HG02759 (cell line): Measurements from ENCODE around the gene HCFC1R1.
A peak's percentile ranks its signal among the peaks of the same experiment; 100 is the strongest.

Source experiments
- ATAC-seq: cut with Tn5 transposase; IDR thresholded peaks from one replicate; pipeline ENCODE4 v1.9.1; 2021; ENCODE audit warnings: mild to moderate bottlenecking, moderate library complexity; ENCODE audit not compliant: unreplicated experiment

The HCFC1R1 gene

GRCh38 chr16:3020604-3021448 lies 2.9 kb downstream of the HCFC1R1 start:
- no peak for ATAC-seq

GRCh38 chr16:3020247-3020603 lies 3.5 kb downstream of the HCFC1R1 start, which contains the start of gene TNFRSF12A:
TNFRSF12A (plus strand) TSS chr16:3020368; CDS start chr16:3020398, 30 bp downstream.
- peak; percentile 28 for ATAC-seq

- ATAC-seq = no peak
Measured at GRCh38 chr16:3019594-3020246, 4.0 kb downstream of the HCFC1R1 start.

- no peak for ATAC-seq
Measured at GRCh38 chr16:3017794-3018506, 5.8 kb downstream of the HCFC1R1 start, which contains the start of gene CLDN6. CLDN6 (minus strand) TSS chr16:3018183; CDS start chr16:3016021, 2,162 bp downstream.

GRCh38 chr16:3017344-3017743 lies 6.4 kb downstream of the HCFC1R1 start:
- no peak for ATAC-seq

- no peak for ATAC-seq
Measured at GRCh38 chr16:3015865-3016521, 7.7 kb downstream of the HCFC1R1 start.

- no peak for ATAC-seq
Measured at GRCh38 chr16:3014971-3015370, 8.8 kb downstream of the HCFC1R1 start.

GRCh38 chr16:3013998-3014690 lies 9.6 kb downstream of the HCFC1R1 start:
- no peak for ATAC-seq

- ATAC-seq = no peak
Measured at GRCh38 chr16:3013491-3013951, 10.2 kb downstream of the HCFC1R1 start.

GRCh38 chr16:3012828-3013420 lies 10.8 kb downstream of the HCFC1R1 start, which contains the start of gene CLDN9:
CLDN9 (plus strand) TSS chr16:3012923; CDS start chr16:3013363, 440 bp downstream.
- no peak for ATAC-seq

- ATAC-seq = no peak
Measured at GRCh38 chr16:3012246-3012645, 11.5 kb downstream of the HCFC1R1 start.

GRCh38 chr16:3010510-3010909 lies 13.2 kb downstream of the HCFC1R1 start:
- ATAC-seq = no peak

GRCh38 chr16:3009568-3010390 lies 14.0 kb downstream of the HCFC1R1 start:
- no peak for ATAC-seq

GRCh38 chr16:3008690-3009037 lies 15.1 kb downstream of the HCFC1R1 start:
- ATAC-seq = no peak

GRCh38 chr16:3007957-3008689 lies 15.6 kb downstream of the HCFC1R1 start:
- ATAC-seq = no peak

- ATAC-seq = no peak
Measured at GRCh38 chr16:3007059-3007956, 16.4 kb downstream of the HCFC1R1 start.

GRCh38 chr16:3004781-3005284 lies 18.9 kb downstream of the HCFC1R1 start:
- no peak for ATAC-seq
